22Rv1 (cell line): Measurements from ENCODE around the gene NT5C3A.
A peak's percentile ranks its signal among the peaks of the same experiment; 100 is the strongest.
"Not testable (repeated sequence)": the region's sequence is repeated elsewhere in the genome, so short reads cannot be mapped to it uniquely, and the experiment has no call there.

ENCODE experiments used
- H3K27ac ChIP-seq: fragments of 450-650 bp; 2 replicates; pipeline ENCODE4 v1.5.1; 2017
- CTCF ChIP-seq: fragments of 450-650 bp; IDR thresholded peaks from 2 replicates; pipeline ENCODE4 v1.5.1; 2017; ENCODE audit warnings: mild to moderate bottlenecking

Gene NT5C3A

DNA sequence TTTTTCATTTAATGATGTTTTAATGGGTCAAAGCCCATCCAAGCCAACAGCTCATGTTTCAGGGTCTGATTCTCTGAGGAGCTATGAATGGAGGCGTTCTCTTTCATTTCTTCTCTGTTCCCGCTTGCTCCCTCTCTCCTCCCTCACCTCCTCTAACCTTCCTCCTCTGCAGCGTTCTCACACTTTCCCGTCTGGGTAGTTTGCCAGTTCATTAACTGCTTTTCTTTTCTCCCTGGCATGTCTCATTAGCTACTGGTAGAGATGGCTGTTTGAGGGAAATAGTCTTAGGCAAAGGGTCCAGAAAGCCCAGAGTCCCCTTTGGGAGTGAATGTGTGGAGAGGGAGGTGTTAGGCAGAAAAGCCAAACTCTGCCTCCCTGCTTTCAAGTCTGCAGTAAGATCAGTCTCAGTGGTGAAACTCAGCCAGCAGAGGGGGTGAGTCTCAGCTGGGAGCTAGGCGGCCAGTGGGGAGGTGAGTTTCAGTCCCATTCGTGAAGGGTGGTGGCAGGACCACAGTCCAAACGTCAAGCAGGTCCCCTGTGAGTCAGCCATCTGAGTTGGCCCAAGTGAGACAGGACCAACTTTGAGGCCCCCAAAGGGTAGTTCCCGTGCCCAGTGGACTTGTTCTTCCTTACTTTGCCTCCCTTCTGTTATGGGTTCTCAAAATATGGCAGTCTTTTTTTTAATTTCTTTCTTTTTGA, 98.0 kb downstream of the NT5C3A start:
- H3K27ac ChIP-seq = not testable (repeated sequence)
- peak; percentile 52 for TF ChIP-seq CTCF
